Bronchial epithelial cell (primary cell): ENCODE results near the gene CD9. TPM values are rescaled to one million over a fixed set of nuclear protein-coding genes. Genes with fewer than 3 reads are reported as not detected.

ENCODE experiments used
- DNase-seq: peaks from one replicate; pipeline ENCODE4 v3.0.0-alpha.2; 2010; ENCODE audit warnings: low read depth
- FAIRE-seq: peaks from 2 replicates; lab custom pipeline; 2011; peaks lifted over from hg19 to GRCh38; lab: Jason Lieb, UNC
- H3K27me3 ChIP-seq: 2 replicates; pipeline ENCODE4 v1.5.1; 2011; ENCODE audit warnings: low read length; ENCODE audit not compliant: control insufficient read depth, insufficient read depth
- H3K36me3 ChIP-seq: 2 replicates; pipeline ENCODE4 v1.5.1; 2011; ENCODE audit warnings: low read length; ENCODE audit not compliant: control insufficient read depth, insufficient read depth
- H3K4me3 ChIP-seq: 2 replicates; pipeline ENCODE4 v1.5.1; 2011; ENCODE audit warnings: mild to moderate bottlenecking, low read depth, low read length, control low read depth
- CTCF ChIP-seq: IDR thresholded peaks from 2 replicates; pipeline ENCODE4 v1.5.1; 2011; ENCODE audit warnings: mild to moderate bottlenecking, moderate library complexity, low read length, control low read depth, inconsistent platforms; ENCODE audit not compliant: insufficient read depth, severe bottlenecking
- total RNA-seq: library from RNA; depleted of rRNA; stranded (reverse); fragments of >200 nt; gene quantifications from 2 replicates; pipeline ENCODE4 v1.2.1, GENCODE V29; 2014

Gene CD9
- total RNA-seq, 1 donor from 2014 or later = 634 TPM

- H3K27me3 ChIP-seq = no peaks in the 10 kb centered on the region
- no peak for FAIRE-seq
- DNase-seq = peak; percentile 55
- peaks cover 9% of the 10 kb centered on the region for H3K36me3 ChIP-seq
- no peak overlapping the region for H3K4me3 ChIP-seq
- no peak for TF ChIP-seq CTCF
These were observed 11.2 kb downstream of the CD9 start for GRCh38 chr12:6211421-6211869.

DNA sequence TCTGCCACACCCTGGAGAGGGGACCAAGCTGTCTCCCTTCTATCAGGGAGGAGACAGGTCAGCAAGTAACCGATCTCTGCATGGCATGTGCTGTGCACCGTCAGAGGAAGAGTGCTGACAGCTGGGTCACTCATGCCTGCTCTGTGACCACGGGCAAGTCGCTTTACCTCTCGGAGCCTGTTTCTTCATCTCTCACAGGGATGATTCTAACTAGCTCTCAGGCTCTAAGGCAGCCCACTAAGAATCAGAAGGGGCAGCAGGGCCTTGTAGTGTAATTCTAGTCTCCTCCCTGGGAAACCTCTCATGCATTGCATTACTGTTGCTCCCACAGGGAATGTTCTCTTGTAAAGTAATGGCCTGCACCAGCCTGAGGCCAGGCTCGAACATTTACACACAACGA lies 11.9 kb downstream of the CD9 start:
- FAIRE-seq (no peak), DNase-seq (no peak)
- no peaks in the 10 kb centered on the region for H3K27me3 ChIP-seq
- H3K36me3 ChIP-seq = peaks cover 7% of the 10 kb centered on the region
- TF ChIP-seq CTCF = no peak
- no peak overlapping the region for H3K4me3 ChIP-seq

DNA sequence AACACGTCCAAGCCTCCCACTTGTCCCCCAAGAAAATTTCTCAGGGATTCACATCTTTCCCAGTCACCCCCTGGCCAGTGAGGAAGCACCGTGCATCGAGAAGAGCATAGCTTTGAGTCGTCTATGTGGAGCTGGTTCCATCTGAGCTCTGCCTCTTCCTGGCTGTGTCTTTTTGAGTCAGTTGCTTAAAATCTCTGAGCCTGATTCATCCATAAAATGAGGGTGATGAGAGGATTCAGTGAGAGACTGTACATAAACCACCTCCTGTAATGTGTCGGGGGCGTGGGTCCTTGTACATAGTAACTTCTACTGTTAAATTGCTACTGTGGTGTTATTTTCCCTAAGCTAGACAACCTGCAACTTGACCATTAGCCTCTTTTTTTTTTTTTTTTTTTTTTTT lies 13.8 kb downstream of the CD9 start:
- no peaks in the 10 kb centered on the region for H3K27me3 ChIP-seq
- H3K36me3 ChIP-seq = peaks cover 7% of the 10 kb centered on the region
- DNase-seq (no peak), FAIRE-seq (no peak)
- no peak for TF ChIP-seq CTCF
- H3K4me3 ChIP-seq = no peak overlapping the region

GRCh38 chr12:6214633-6215032 lies 14.4 kb downstream of the CD9 start:
- H3K4me3 ChIP-seq = no peak overlapping the region

DNA sequence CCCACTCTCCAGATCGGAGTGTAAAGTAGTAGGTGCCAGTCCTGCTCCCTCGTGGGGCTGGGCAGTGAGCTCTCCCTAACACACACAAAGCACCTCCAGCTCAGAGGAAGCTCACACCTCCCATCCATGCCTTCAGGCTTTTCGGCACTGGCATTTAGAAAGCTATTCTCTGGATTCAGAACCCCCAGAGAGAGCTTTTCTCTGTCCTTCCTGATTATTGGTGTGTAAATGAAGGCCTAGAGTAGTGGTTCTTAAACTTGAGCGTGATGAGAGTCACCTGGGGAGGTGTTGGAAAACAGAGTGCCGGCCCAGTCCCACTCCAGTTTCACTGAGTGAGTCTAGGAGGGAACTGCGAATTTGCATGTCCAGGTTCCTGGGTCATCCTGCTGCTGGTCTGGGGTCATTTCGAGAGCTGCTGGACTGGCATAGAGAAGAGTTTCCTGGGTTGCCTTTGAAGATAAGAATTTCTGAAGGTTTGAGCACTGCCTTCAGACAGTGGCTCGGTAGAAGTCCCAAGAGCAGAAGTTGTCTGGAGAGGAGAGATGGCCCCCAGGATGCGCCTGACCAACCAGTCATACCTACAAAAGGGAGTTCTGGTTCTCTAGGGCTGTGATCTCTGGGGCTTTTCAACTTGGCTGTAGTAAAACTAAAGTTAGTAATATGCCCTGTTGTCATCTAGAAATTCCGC lies 15.1 kb downstream of the CD9 start:
- Histone ChIP-seq H3K27me3 (no peaks in the 10 kb centered on the region), H3K4me3 (no peak overlapping the region), H3K36me3 (peaks cover 8% of the 10 kb centered on the region)
- FAIRE-seq = no peak
- no peak for TF ChIP-seq CTCF
- DNase-seq = peak; percentile 59

More at GRCh38 chr12:6214633-6215032, 14.4 kb downstream of the CD9 start:
- Histone ChIP-seq H3K27me3 (no peaks in the 10 kb centered on the region), H3K36me3 (peaks cover 7% of the 10 kb centered on the region)
- no peak for TF ChIP-seq CTCF
- FAIRE-seq (no peak), DNase-seq (peak; percentile 94)
